Measurements from ENCODE around the gene EME2.

DNA sequence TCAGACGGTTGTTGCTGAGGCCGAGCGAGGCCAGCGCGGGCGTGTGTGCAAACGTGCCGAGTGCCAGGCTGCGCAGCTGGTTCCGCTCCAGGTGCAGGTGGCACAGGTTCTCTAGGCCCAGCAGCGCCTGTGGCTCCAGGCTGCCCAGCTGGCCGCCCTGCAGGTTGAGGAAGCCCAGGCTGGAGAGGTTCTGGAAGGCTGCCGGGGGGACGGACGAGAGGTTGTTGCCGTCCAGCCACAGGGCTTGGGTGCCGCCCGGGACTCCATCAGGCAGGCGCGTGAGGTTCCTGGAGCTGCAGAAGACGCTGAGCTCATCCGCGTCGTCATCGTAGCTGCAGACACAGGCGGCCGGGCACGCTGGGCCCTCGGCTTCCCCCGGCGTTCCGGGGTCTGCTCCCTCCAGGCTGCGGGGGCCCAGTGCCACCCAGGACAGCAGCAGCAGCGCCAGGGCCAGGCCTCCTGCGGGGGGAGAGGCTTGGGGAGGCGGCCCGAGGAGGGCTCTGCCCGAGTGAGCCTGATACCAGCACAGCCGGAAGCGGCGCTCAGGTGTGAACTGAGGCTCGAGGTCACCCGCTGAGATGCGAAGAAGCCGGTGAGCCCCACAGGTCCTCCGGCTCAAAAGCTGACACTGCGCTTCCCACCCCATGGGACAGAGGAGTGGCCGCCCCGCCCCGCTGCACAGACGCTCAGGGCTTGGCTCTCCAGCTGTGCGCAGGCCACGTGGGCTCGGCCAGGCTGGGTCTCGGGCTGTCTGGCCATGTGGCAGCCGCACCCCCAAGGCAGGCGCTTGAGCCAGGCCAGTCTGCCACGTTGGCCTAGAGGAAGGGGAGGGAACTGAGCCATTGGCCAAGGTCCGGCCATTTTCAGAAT is 19.6 kb downstream of the EME2 start:
- TF ChIP-seq, protein P1, sequence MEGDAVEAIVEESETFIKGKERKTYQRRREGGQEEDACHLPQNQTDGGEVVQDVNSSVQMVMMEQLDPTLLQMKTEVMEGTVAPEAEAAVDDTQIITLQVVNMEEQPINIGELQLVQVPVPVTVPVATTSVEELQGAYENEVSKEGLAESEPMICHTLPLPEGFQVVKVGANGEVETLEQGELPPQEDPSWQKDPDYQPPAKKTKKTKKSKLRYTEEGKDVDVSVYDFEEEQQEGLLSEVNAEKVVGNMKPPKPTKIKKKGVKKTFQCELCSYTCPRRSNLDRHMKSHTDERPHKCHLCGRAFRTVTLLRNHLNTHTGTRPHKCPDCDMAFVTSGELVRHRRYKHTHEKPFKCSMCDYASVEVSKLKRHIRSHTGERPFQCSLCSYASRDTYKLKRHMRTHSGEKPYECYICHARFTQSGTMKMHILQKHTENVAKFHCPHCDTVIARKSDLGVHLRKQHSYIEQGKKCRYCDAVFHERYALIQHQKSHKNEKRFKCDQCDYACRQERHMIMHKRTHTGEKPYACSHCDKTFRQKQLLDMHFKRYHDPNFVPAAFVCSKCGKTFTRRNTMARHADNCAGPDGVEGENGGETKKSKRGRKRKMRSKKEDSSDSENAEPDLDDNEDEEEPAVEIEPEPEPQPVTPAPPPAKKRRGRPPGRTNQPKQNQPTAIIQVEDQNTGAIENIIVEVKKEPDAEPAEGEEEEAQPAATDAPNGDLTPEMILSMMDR (IDR thresholded peaks at IDR 0.05), result no peak
- no peak for TF ChIP-seq EZH2 (IDR thresholded peaks at IDR 0.05; ENCODE audit: borderline replicate concordance, insufficient read depth, low read depth, low read length, poor library complexity, severe bottlenecking)

Data from B cell (primary cell).